Kidney (tissue), 14 donors: ENCODE results near the gene SLC18A3. TPM values are rescaled to one million over a fixed set of nuclear protein-coding genes. Genes with fewer than 3 reads are reported as not detected.

Source experiments
- DNase-seq, 5 donors: peaks; one replicate each; pipeline ENCODE4 v3.0.0-alpha.2; 2013 to 2020
- FAIRE-seq: peaks from 2 replicates; lab custom pipeline; 2012; peaks lifted over from hg19 to GRCh38; lab: Jason Lieb, UNC
- H3K27ac ChIP-seq, 2 donors: one replicate each; pipeline ENCODE4 v1.7.0; 2013; ENCODE audit warnings: low read depth in 2 of 2, low read length in 2 of 2, inconsistent platforms in 1 of 2
- H3K27me3 ChIP-seq: one replicate; pipeline ENCODE4 v1.7.1; 2013; ENCODE audit warnings: low read length, inconsistent platforms; ENCODE audit not compliant: control insufficient read depth, insufficient read depth
- H3K36me3 ChIP-seq, 3 donors: one replicate each; pipeline versions ENCODE4 v1.7.0 to v1.7.1; 2013; ENCODE audit warnings: low read length in 3 of 3, control low read depth in 1 of 3, inconsistent platforms in 1 of 3; ENCODE audit not compliant: insufficient read depth in 3 of 3, control insufficient read depth in 2 of 3
- H3K4me1 ChIP-seq, 3 donors: one replicate each; pipeline versions ENCODE4 v1.7.0 to v1.7.1; 2013; ENCODE audit warnings: low read length in 3 of 3, inconsistent platforms in 1 of 3, low read depth in 1 of 3; ENCODE audit not compliant: control insufficient read depth in 2 of 3, insufficient read depth in 2 of 3
- H3K4me3 ChIP-seq, 3 donors: one replicate each; pipeline versions ENCODE4 v1.7.0 to v1.8.1; 2013; ENCODE audit warnings: low read length in 3 of 3, control low read depth in 1 of 3, inconsistent platforms in 1 of 3
- H3K9ac ChIP-seq, 3 donors: one replicate each; pipeline versions ENCODE4 v1.7.0 to v1.7.1; 2013; ENCODE audit warnings: low read length in 3 of 3, control low read depth in 1 of 3, inconsistent platforms in 1 of 3
- H3K9me3 ChIP-seq, 3 donors: one replicate each; pipeline versions ENCODE4 v1.7.0 to v1.7.1; 2013; ENCODE audit warnings: low read length in 3 of 3, control low read depth in 1 of 3, inconsistent platforms in 1 of 3; ENCODE audit not compliant: control insufficient read depth in 2 of 3, insufficient read depth in 1 of 3
- CTCF ChIP-seq: IDR thresholded peaks from 3 replicates; pipeline ENCODE4 v1.5.1; 2012; ENCODE audit warnings: mild to moderate bottlenecking, moderate library complexity, borderline replicate concordance; ENCODE audit not compliant: insufficient read depth; ENCODE audit errors: extremely low read depth
- intact Hi-C: fragments of 100-400 bp; cut with DNase I; formaldehyde crosslinking; loops from one replicate; pipeline ENCODE4 v1.11.1; 2022
- polyA plus RNA-seq: library from polyadenylated mRNA; stranded (reverse); fragments of 350-450 nt; fragmentation: Illumina TruSeq; extraction: RNeasy Lipid Tissue Mini Kit (QIAGEN cat#74804); gene quantifications from one replicate; pipeline ENCODE4 v1.2.3, GENCODE V29; 2014; ENCODE audit warnings: low read depth, low replicate concordance; ENCODE audit not compliant: insufficient read depth
- total RNA-seq: library from RNA; stranded (reverse); fragmentation: NEBNext Ultra II Directional; extraction: Animal tissue kit (Norgen Biotek cat#: 25700); gene quantifications from one replicate; pipeline ENCODE4 v1.2.1, GENCODE V29; 2021
- donor health status: control.
- donor health status: control.
- donor health status: control.
- donor health status: control.
- donor health status: control.
- donor health status: DM: yes; HTN: yes; CAD: no.
- donor health status: Normal renal cell carcinoma (clear cell type).

Gene SLC18A3
- total and polyA plus RNA-seq, 2 donors from 2014 or later: not detected

- Histone ChIP-seq H3K27me3 (no peaks in the 10 kb centered on the region), H3K9ac (no peak overlapping the region), H3K4me3 (no peak overlapping the region), H3K27ac (no peak overlapping the region), H3K36me3 (no peaks in the 10 kb centered on the region), H3K9me3 (no peaks in the 10 kb centered on the region), H3K4me1 (no peaks in the 10 kb centered on the region)
- FAIRE-seq (no peak), DNase-seq (no peak)
- intact Hi-C loops: no loop called here
- TF ChIP-seq CTCF: no peak
Measured at GRCh38 chr10:49585387-49585786, 24.7 kb upstream of the SLC18A3 start.

- H3K9ac ChIP-seq: no peak overlapping the region
- TF ChIP-seq CTCF: no peak
- FAIRE-seq (no peak), DNase-seq (no peak)
- no peaks in the 10 kb centered on the region for H3K36me3 ChIP-seq
- intact Hi-C loops: no loop called here
- H3K4me3 ChIP-seq: no peak overlapping the region
- H3K27ac ChIP-seq: no peak overlapping the region
- H3K27me3 ChIP-seq: no peaks in the 10 kb centered on the region
- no peaks in the 10 kb centered on the region for H3K9me3 ChIP-seq
- no peaks in the 10 kb centered on the region for H3K4me1 ChIP-seq
Measured at GRCh38 chr10:49587981-49588380, 22.1 kb upstream of the SLC18A3 start.

GRCh38 chr10:49592726-49593563 lies 17.2 kb upstream of the SLC18A3 start:
- FAIRE-seq: no peak
- intact Hi-C loops: no loop called here
- peak in 3 of 5 donors; percentile 55 to 75 (median 61) for DNase-seq

More at GRCh38 chr10:49592726-49593563, 17.2 kb upstream of the SLC18A3 start:
- Histone ChIP-seq H3K9ac (no peak overlapping the region), H3K27ac (no peak overlapping the region), H3K4me1 (no peaks in the 10 kb centered on the region), H3K27me3 (no peaks in the 10 kb centered on the region), H3K4me3 (no peak overlapping the region), H3K9me3 (no peaks in the 10 kb centered on the region), H3K36me3 (no peaks in the 10 kb centered on the region)
- TF ChIP-seq CTCF: peak; percentile 74
